Suprapubic skin (tissue), 4 donors: ENCODE measurements around the gene ABCA8. TPM values are rescaled to one million over a fixed set of nuclear protein-coding genes. Genes with fewer than 3 reads are reported as not detected.

ENCODE experiments used
- DNase-seq, 2 donors: peaks; one replicate each; pipeline ENCODE4 v3.0.0-alpha.2; 2019; ENCODE audit warnings: low spot score in 2 of 2
- H3K27ac ChIP-seq: fragments of 200-600 bp; sonication (generic); one replicate; pipeline ENCODE4 v1.5.1; 2019
- H3K27me3 ChIP-seq: fragments of 200-600 bp; sonication (generic); one replicate; pipeline ENCODE4 v1.5.1; 2019
- H3K36me3 ChIP-seq: fragments of 200-600 bp; sonication (generic); one replicate; pipeline ENCODE4 v1.5.1; 2019
- H3K4me1 ChIP-seq: fragments of 200-600 bp; sonication (generic); one replicate; pipeline ENCODE4 v1.5.1; 2019
- H3K4me3 ChIP-seq: fragments of 200-600 bp; sonication (generic); one replicate; pipeline ENCODE4 v1.5.1; 2019; ENCODE audit warnings: mild to moderate bottlenecking
- H3K9me3 ChIP-seq: fragments of 200-600 bp; sonication (generic); one replicate; pipeline ENCODE4 v1.5.1; 2019
- CTCF ChIP-seq, 2 donors: fragments of 200-600 bp in 1 of 2; fragments of 450-650 bp in 1 of 2; sonication (generic) in 1 of 2; IDR thresholded peaks; one replicate each; pipeline ENCODE4 v1.5.1; 2016 to 2019; ENCODE audit warnings: antibody characterized with exemption in 2 of 2, mild to moderate bottlenecking in 1 of 2, moderate library complexity in 1 of 2
- EP300 ChIP-seq: sonication (generic); formaldehyde crosslinking; IDR thresholded peaks from one replicate; pipeline ENCODE4 v1.6.1; 2017; ENCODE audit warnings: antibody characterized with exemption
- POLR2A ChIP-seq, 2 donors: fragments of 450-650 bp; IDR thresholded peaks; one replicate each; pipeline ENCODE4 v1.6.1; 2017; ENCODE audit warnings: antibody characterized with exemption in 2 of 2, mild to moderate bottlenecking in 2 of 2, moderate library complexity in 2 of 2
- POLR2AphosphoS5 ChIP-seq, 3 donors: sonication (generic); formaldehyde crosslinking; IDR thresholded peaks; one replicate each; pipeline ENCODE4 v1.6.1; 2017; ENCODE audit warnings: antibody characterized with exemption in 3 of 3
- WGBS: methylation state at CpG from one replicate; pipeline ENCODE4 v1.1.5; 2018; 5-methylcytosine and 5-hydroxymethylcytosine counted together
- total RNA-seq, 4 donors: library from RNA; depleted of rRNA; stranded (reverse); fragments of >200 nt; gene quantifications; one replicate each; pipeline ENCODE4 v1.1.0, GENCODE V29; 2016

The ABCA8 gene
- total RNA-seq, 4 donors from 2014 or later: 5.5 to 16.7 (median 8.4) TPM

DNA sequence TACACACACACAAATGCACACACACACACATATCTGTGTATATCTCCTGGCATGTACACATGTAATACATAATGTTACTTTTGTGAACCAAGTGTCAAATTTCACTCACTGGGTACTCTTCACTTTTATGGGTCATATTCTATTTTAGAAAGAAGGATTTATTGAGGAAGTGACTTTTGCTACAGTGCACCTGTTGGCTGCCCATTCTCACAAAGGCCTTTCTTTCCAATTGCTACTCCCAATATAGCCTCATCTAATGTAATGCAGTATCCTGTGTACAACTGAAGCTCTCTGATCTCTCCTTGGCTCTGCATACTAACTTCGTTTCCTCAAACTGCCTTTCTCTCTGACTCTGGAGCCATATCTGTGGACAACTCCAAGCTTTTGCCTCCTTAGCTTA is 107.5 kb downstream of the ABCA8 start:
- no peak for DNase-seq
- no peak overlapping the region for H3K4me3 ChIP-seq
- peaks cover 10% of the 10 kb centered on the region for H3K4me1 ChIP-seq
- TF ChIP-seq POLR2AphosphoS5 (IDR thresholded peaks at IDR 0.05) (no peak), EP300 (no peak), CTCF (IDR thresholded peaks at IDR 0.05) (no peak), POLR2A (IDR thresholded peaks at IDR 0.05) (no peak)
- H3K27me3 ChIP-seq: no peaks in the 10 kb centered on the region
- no peaks in the 10 kb centered on the region for H3K36me3 ChIP-seq
- H3K9me3 ChIP-seq: peaks cover 4% of the 10 kb centered on the region
- no peak overlapping the region for H3K27ac ChIP-seq
- WGBS: 76% methylated on average over 1 of the region's 1 CpG

GRCh38 chr17:68843522-68843921 is 111.7 kb downstream of the ABCA8 start:
- no peak for DNase-seq
- Histone ChIP-seq H3K9me3 (peaks cover 4% of the 10 kb centered on the region), H3K27ac (no peak overlapping the region), H3K4me3 (no peak overlapping the region), H3K27me3 (no peaks in the 10 kb centered on the region), H3K36me3 (no peaks in the 10 kb centered on the region), H3K4me1 (no peaks in the 10 kb centered on the region)
- TF ChIP-seq EP300 (no peak), POLR2A (IDR thresholded peaks at IDR 0.05) (no peak), POLR2AphosphoS5 (IDR thresholded peaks at IDR 0.05) (no peak)
- WGBS: 60% methylated on average over 3 of the region's 3 CpGs

- no peak for TF ChIP-seq EP300
- no peaks in the 10 kb centered on the region for H3K4me1 ChIP-seq
- no peaks in the 10 kb centered on the region for H3K9me3 ChIP-seq
- DNase-seq: no peak
- 57% methylated on average over 4 of the region's 4 CpGs for WGBS
- no peaks in the 10 kb centered on the region for H3K27me3 ChIP-seq
- H3K4me3 ChIP-seq: no peak overlapping the region
- no peaks in the 10 kb centered on the region for H3K36me3 ChIP-seq
- H3K27ac ChIP-seq: no peak overlapping the region
Observed at GRCh38 chr17:68840073-68840472, 115.1 kb downstream of the ABCA8 start.

GRCh38 chr17:68835071-68835470 is 120.1 kb downstream of the ABCA8 start:
- DNase-seq: no peak
- Histone ChIP-seq H3K27ac (no peak overlapping the region), H3K4me3 (no peak overlapping the region), H3K9me3 (no peaks in the 10 kb centered on the region), H3K36me3 (no peaks in the 10 kb centered on the region), H3K4me1 (no peaks in the 10 kb centered on the region), H3K27me3 (no peaks in the 10 kb centered on the region)
- TF ChIP-seq POLR2A (IDR thresholded peaks at IDR 0.05) (no peak), CTCF (IDR thresholded peaks at IDR 0.05) (no peak), POLR2AphosphoS5 (IDR thresholded peaks at IDR 0.05) (no peak), EP300 (no peak)
- 45% methylated on average over 2 of the region's 2 CpGs for WGBS

GRCh38 chr17:68834328-68834836 is 120.8 kb downstream of the ABCA8 start:
- Histone ChIP-seq H3K27ac (no peak overlapping the region), H3K36me3 (no peaks in the 10 kb centered on the region), H3K4me1 (no peaks in the 10 kb centered on the region), H3K9me3 (no peaks in the 10 kb centered on the region), H3K27me3 (no peaks in the 10 kb centered on the region), H3K4me3 (no peak overlapping the region)
- DNase-seq: no peak
- TF ChIP-seq POLR2A (IDR thresholded peaks at IDR 0.05): no peak
- TF ChIP-seq POLR2AphosphoS5 (IDR thresholded peaks at IDR 0.05): no peak
- TF ChIP-seq EP300: no peak
- TF ChIP-seq CTCF (IDR thresholded peaks at IDR 0.05): no peak
- WGBS: 91% methylated on average over 2 of the region's 2 CpGs

DNA sequence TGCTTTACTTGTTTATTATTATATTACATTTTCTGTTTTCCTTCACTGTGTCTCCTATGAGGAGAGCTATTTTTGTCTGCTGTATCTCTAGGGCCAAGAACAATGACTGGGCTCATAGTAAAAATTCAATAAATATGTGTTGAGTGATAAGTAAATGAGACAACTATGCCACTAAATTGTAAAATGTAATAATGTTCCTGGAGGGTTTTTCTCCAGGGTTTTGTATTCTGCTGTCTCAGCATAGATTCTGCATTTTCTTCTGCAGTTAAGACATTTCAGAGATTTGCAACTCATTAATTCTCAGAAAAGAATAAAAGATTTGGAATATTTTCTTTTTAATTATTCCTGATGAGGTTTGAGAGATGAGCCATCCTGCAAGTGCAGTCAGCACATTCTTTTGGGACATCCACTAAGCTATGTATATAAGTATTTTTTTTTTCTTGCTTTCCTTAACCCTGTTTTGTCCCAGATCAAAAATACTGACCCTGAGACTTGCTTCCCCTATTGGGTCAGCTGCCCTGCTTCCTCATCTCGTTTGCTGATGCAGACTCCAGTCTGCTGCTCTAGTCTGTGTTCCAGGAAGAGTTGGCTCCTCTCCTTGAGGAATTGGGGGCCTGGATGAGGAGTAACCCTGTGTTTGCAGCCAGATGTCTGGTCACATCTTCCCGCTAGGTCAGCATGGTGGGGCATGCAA is 122.9 kb downstream of the ABCA8 start:
- WGBS: 63% methylated on average over 2 of the region's 2 CpGs
- no peak for DNase-seq
- TF ChIP-seq CTCF (IDR thresholded peaks at IDR 0.05) (no peak), EP300 (no peak), POLR2AphosphoS5 (IDR thresholded peaks at IDR 0.05) (no peak), POLR2A (IDR thresholded peaks at IDR 0.05) (no peak)
- Histone ChIP-seq H3K36me3 (no peaks in the 10 kb centered on the region), H3K9me3 (no peaks in the 10 kb centered on the region), H3K27me3 (no peaks in the 10 kb centered on the region), H3K4me3 (no peak overlapping the region), H3K27ac (no peak overlapping the region), H3K4me1 (no peaks in the 10 kb centered on the region)
